Stimulated activated CD8-positive, alpha-beta memory T cell treated with anti-CD3 and anti-CD28 coated beads, Interleukin-15, amount 100 ng/mL, for 48 hours (primary cell): ENCODE measurements around the gene LINGO4.
"Not testable (repeated sequence)": the region's sequence is repeated elsewhere in the genome, so short reads cannot be mapped to it uniquely, and the experiment has no call there.

Experiments used
- DNase-seq, 2 donors: peaks; one replicate each; pipeline ENCODE4 v3.0.0-alpha.2; 2020; ENCODE audit warnings: low read depth in 2 of 2

Gene LINGO4

GRCh38 chr1:151782026-151782425, 23.2 kb downstream of the LINGO4 start:
- not testable (repeated sequence) for DNase-seq

DNA sequence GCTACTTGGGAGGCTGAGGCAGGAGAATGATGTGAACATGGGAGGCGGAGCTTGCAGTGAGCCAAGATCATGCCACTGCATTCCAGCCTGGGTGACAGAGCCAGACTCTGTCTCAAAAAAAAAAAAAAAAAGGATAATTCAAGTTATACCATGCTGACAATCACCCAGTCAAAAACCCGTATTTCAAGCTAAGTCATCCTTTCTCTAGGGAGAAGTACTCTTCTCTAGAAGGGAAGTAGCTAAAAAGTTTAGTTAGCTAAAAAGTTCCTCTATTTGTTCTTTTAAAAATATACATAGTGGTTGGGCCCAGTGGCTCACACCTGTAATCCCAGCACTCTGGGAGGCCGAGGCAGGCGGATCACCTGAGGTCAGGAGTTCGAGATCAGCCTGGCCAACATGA, 24.5 kb downstream of the LINGO4 start:
- not testable (repeated sequence) for DNase-seq

- no peak for DNase-seq
These were observed 25.4 kb downstream of the LINGO4 start for GRCh38 chr1:151779852-151780251.

GRCh38 chr1:151777317-151777716, 27.9 kb downstream of the LINGO4 start:
- DNase-seq, result no peak

DNA sequence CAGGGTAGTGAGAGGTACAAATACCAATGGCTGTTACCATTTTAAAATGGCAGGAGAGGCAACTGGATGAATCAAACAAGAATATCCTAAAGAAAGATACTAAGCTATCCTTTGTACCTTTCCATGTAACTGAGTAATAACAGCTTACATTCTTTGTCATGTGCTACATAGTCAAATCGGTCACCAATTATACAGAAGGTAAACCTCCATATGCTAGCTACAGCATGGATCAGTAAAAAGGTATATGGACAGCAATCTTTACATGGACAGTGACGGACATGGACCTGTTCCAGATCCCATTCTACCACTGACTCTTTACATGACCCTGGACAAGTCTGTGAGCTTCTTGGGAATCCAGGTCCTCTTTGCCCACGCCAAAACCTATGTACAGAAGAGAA, 28.6 kb downstream of the LINGO4 start:
- no peak for DNase-seq

DNA sequence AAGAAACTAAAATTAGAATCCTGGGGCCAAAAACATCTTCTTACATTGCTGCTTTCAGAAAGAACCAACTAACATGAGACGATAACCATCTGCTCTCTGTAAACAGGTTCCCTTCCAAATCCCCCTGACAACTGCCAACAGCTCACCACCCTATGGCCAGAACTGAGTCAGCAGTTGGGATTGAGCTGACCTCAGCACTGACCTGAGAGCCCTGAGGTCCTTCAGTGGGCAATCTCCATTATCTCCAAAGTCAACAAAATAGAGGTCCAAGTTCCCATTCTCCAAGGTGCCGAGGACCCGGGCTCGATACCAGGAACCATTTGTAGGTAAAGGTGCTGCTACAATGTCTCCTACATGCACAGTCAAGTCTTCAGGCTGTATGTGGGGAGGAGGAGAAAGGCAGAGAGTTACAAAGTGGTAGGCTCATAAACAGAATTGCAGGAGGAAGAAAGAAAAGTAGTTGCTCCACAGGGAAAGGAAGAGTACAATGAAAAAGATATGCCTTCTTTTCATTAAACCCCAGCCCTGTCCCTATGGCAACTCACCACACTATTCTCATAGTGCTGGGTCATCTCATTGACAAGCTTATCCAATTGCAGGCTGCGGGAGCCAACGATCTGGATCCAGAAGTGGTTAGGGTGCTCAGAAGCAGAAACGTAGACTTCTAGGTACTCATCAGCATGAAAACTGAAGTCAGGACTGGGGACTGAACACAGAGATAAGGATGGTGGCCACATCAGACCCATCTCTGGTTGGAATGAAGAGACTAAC, 29.1 kb downstream of the LINGO4 start:
- no peak for DNase-seq

- DNase-seq, result no peak
These were observed 30.8 kb downstream of the LINGO4 start for GRCh38 chr1:151774256-151774922.

GRCh38 chr1:151773702-151774101, 31.5 kb downstream of the LINGO4 start:
- no peak for DNase-seq

DNA sequence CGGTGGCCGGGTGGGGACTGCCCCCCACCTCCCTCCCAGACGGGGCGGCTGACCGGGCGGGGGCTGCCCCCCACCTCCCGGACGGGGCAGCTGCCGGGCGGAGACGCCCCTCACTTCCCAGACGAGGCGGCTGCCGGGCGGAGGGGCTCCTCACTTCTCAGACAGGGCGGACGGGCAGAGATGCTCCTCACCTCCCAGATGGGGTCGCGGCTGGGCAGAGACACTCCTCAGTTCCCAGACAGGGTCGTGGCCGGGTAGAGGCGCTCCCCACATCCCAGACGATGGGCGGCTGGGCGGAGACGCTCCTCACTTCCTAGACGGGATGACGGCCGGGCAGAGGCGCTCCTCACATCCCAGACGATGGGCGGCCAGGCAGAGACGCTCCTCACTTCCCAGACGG, 35.9 kb downstream of the LINGO4 start:
- DNase-seq, result not testable (repeated sequence)

DNA sequence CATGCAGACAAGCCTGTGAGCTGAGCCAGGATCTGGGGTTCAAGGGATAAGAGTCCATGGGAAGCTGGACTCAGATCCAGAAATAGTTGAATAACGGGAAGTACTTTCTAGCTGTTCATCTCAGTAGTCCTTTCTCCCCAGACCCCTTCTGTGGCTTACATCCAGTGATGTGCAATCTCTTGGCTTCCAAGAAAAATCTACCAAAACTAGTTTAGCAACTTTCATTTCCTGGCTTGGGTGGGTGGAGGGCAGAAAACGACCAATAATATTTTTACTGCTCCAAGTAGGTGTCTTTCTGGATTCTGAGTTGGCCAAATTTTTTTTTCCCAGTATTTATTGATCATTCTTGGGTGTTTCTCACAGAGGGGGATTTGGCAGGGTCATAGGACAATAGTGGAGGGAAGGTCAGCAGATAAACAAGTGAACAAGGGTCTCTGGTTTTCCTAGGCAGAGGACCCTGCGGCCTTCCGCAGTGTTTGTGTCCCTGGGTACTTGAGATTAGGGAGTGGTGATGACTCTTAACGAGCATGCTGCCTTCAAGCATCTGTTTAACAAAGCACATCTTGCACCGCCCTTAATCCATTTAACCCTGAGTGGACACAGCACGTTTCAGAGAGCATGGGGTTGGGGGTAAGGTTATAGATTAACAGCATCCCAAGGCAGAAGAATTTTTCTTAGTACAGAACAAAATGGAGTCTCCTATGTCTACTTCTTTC, 36.7 kb downstream of the LINGO4 start:
- not testable (repeated sequence) for DNase-seq

DNA sequence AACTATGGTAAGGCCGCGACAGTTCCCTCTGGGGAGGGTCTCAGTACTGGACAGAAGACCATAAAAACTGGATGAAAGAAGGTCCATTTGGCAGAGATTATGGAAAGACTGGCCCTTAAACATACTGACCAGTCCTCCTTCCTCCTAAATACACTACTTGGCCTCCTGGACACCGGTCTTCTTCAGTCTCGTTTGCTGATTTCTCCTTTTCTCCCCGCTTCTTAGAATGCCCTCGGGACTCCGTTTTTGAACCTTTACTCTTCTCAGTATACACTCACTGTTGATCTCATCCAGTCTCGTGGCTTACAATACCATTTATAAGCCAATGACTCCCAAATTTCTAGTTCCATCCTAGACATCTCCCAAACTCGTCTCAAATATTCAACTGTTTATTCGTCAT, 41.2 kb downstream of the LINGO4 start:
- no peak for DNase-seq

GRCh38 chr1:151762941-151763921, 42.0 kb downstream of the LINGO4 start, which contains the start of gene MRPL9:
MRPL9 (minus strand) TSS chr1:151763496; CDS start chr1:151763479, 17 bp downstream.
- peak; percentile 82 to 85 for DNase-seq

GRCh38 chr1:151760597-151761385, 44.4 kb downstream of the LINGO4 start:
- DNase-seq, result no peak

GRCh38 chr1:151759241-151759640, 46.0 kb downstream of the LINGO4 start:
- no peak for DNase-seq

- DNase-seq, result no peak
These were observed 48.9 kb downstream of the LINGO4 start for GRCh38 chr1:151756291-151756690.
